Measurements from ENCODE around the gene DRC7. TPM values are rescaled to one million over a fixed set of nuclear protein-coding genes. Genes with fewer than 3 reads are reported as not detected.
"Not testable (repeated sequence)": the region's sequence is repeated elsewhere in the genome, so short reads cannot be mapped to it uniquely, and the experiment has no call there.

The DRC7 gene
- total RNA-seq, 1 donor from 2014 or later = not detected

- intact Hi-C loops (cut with micrococcal nuclease) = loop anchor here (10.0 kb wide), 1 partner anchor 1538 kb away; the partner anchor contains the start of gene GNAO1
Observed at GRCh38 chr16:57732714-57733113, 38.1 kb downstream of the DRC7 start.

GRCh38 chr16:57734308-57734924, 39.8 kb downstream of the DRC7 start:
- intact Hi-C loops (cut with micrococcal nuclease) = loop anchor here (2.0 to 10.0 kb wide), 2 partner anchors 548 to 1540 kb away; partner anchors contain the start of genes GNAO1, PSME3IP1 and RSPRY1

GRCh38 chr16:57734925-57735754, 40.5 kb downstream of the DRC7 start:
- intact Hi-C loops (cut with micrococcal nuclease) = loop anchor here (1.0 to 10.0 kb wide), 22 partner anchors 22 to 1540 kb away; partner anchors contain the start of genes ARL2BP, CCDC102A, CFAP20 and CIAPIN1

GRCh38 chr16:57735755-57736418, 41.3 kb downstream of the DRC7 start, which contains the start of gene KATNB1:
KATNB1 (plus strand) TSS chr16:57735770; CDS start chr16:57737244, 1,474 bp downstream.
- intact Hi-C loops (cut with micrococcal nuclease) = loop anchor here (1.0 to 10.0 kb wide), 22 partner anchors 21 to 1541 kb away; partner anchors contain the start of genes ARL2BP, CCDC102A, CFAP20 and CIAPIN1

- intact Hi-C loops (cut with micrococcal nuclease) = loop anchor here (5.0 to 10.0 kb wide), 3 partner anchors 804 to 1542 kb away; partner anchors contain the start of genes GNAO1, HERPUD1 and MT2A
Observed at GRCh38 chr16:57736419-57737351, 42.1 kb downstream of the DRC7 start.

GRCh38 chr16:57738844-57739243, 44.2 kb downstream of the DRC7 start:
- intact Hi-C loops (cut with micrococcal nuclease) = loop anchor here (5.0 to 10.0 kb wide), 3 partner anchors 807 to 1544 kb away; partner anchors contain the start of genes GNAO1, HERPUD1 and MT2A

- intact Hi-C loops (cut with micrococcal nuclease) = loop anchor here (5.0 to 10.0 kb wide), 3 partner anchors 808 to 1545 kb away; partner anchors contain the start of genes GNAO1, HERPUD1 and MT2A
Observed at GRCh38 chr16:57739756-57740422, 45.3 kb downstream of the DRC7 start.

GRCh38 chr16:57740423-57741071, 45.9 kb downstream of the DRC7 start:
- intact Hi-C loops (cut with micrococcal nuclease) = no loop called here

DNA sequence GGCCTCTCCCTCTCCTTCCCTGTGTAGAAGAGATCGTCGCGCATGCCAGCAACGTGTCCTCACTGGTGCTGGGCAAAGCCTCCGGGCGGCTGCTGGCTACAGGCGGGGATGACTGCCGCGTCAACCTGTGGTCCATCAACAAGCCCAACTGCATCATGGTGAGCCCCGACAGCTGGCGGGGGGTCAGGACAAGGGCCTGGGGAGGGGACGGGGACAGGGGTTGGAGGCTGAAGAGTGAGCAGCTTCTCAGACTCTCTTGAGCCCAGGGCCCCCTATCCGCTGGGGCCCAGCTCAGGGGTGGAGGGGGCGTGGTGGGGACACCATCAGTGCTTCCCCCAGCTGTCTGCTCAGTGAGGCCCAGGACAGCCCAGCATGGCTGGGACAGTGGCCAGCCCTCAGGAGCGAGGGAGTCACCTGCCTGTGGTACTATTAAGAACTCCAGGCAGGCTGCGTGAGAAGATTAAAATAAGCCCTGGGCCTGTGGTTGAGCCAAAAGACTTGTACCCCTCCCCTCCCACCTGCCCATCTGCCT, 47.1 kb downstream of the DRC7 start:
- intact Hi-C loops (cut with micrococcal nuclease) = no loop called here

GRCh38 chr16:57742543-57742942, 47.9 kb downstream of the DRC7 start:
- intact Hi-C loops (cut with micrococcal nuclease) = no loop called here

- intact Hi-C loops (cut with micrococcal nuclease) = no loop called here
Observed at GRCh38 chr16:57743458-57743857, 48.9 kb downstream of the DRC7 start.

GRCh38 chr16:57743886-57744641, 49.5 kb downstream of the DRC7 start:
- intact Hi-C loops (cut with micrococcal nuclease) = no loop called here

- intact Hi-C loops (cut with micrococcal nuclease) = no loop called here
Observed at GRCh38 chr16:57744642-57744903, 50.0 kb downstream of the DRC7 start.

DNA sequence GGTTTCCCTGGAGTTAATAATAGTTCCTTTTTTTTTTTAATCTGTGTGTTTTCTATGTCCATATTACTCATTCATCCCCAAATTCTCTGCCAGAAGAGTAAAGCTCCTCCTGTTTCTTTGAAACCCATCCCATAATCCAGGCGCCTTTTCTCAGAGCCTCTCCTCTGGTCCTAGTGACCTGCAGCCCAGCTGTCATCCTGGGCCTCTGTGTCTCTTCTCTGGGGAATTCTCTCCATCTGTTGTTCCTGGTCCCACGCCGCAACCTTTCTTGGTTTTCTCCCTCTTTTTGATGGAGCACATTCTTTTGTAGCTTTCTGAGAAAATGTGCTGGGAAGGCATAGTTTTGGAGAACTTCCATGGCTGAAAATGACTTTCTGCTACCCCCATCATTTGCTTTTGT, 51.2 kb downstream of the DRC7 start:
- intact Hi-C loops (cut with micrococcal nuclease) = no loop called here

GRCh38 chr16:57746316-57746715, 51.7 kb downstream of the DRC7 start:
- intact Hi-C loops (cut with micrococcal nuclease) = not testable (repeated sequence)

DNA sequence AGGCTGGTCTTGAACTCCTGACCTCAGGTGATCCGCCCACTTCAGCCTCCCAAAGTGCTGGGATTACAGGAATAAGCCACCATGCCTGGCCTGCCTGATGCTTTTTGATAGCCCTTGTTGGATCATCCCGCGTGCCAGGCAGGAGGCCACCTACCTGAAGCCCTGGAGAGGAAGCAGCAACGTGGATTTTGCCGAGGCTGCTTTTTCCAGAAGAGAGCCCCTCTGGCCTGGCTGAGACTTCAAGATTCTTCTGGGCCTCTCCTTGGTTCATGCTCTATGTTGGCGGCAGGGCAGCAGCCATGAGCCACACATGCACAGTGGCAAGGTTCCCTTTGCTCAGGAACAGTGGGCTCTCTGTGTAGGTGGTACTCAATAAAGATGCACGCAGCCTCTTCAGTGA, 52.5 kb downstream of the DRC7 start:
- intact Hi-C loops (cut with micrococcal nuclease) = no loop called here

DNA sequence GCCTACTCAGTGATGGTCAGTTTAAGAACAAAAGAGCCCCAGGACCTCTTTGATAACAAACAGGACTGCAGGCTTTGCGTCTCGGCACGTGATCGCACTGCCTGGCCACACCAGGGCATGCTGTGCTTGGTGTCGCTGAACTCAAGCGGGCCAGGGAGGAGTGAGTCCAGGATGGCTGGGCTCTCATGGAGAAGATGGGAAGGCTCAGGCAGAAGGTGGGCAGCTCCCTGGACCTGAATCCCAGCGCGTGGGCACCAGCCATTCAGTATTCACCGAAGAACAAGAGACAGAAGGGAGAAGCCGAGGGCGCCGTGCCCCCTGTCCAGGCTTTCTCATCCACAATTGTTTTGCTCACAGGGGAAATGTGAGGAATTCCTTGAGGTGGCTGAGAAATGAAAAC, 52.9 kb downstream of the DRC7 start:
- intact Hi-C loops (cut with micrococcal nuclease) = no loop called here

GRCh38 chr16:57747996-57748395, 53.4 kb downstream of the DRC7 start:
- intact Hi-C loops (cut with micrococcal nuclease) = no loop called here

All from T-helper 1 cell treated with Interleukin-12 subunit alpha and Interleukin-12 subunit beta and Interleukin-4 antibody, amounts not matched to agents 30 ng/mL and 1 ng/mL, for 36 hours (primary cell).